HG02981 (cell line): ENCODE results near the gene TSC22D2.

Experiments
- ATAC-seq: cut with Tn5 transposase; IDR thresholded peaks from one replicate; pipeline ENCODE4 v1.9.1; 2021; ENCODE audit warnings: mild to moderate bottlenecking, moderate library complexity; ENCODE audit not compliant: unreplicated experiment

Gene TSC22D2

GRCh38 chr3:150384296-150385212 lies 23.5 kb upstream of the TSC22D2 start:
- peak; percentile 98 for ATAC-seq

GRCh38 chr3:150385296-150386242 lies 22.5 kb upstream of the TSC22D2 start:
- peak; percentile 34 for ATAC-seq

GRCh38 chr3:150388498-150389418 lies 19.3 kb upstream of the TSC22D2 start:
- no peak for ATAC-seq

- no peak for ATAC-seq
Observed at GRCh38 chr3:150390087-150390486, 18.0 kb upstream of the TSC22D2 start.

GRCh38 chr3:150391161-150391560 lies 16.9 kb upstream of the TSC22D2 start:
- ATAC-seq: no peak

- no peak for ATAC-seq
Observed at GRCh38 chr3:150393745-150394144, 14.4 kb upstream of the TSC22D2 start.

- ATAC-seq: no peak
Observed at GRCh38 chr3:150394606-150395005, 13.5 kb upstream of the TSC22D2 start.

GRCh38 chr3:150396491-150396890 lies 11.6 kb upstream of the TSC22D2 start:
- no peak for ATAC-seq

GRCh38 chr3:150396956-150397550 lies 11.0 kb upstream of the TSC22D2 start:
- ATAC-seq: no peak

- ATAC-seq: no peak
Observed at GRCh38 chr3:150399060-150399459, 9.0 kb upstream of the TSC22D2 start.

- ATAC-seq: no peak
Observed at GRCh38 chr3:150401285-150401684, 6.8 kb upstream of the TSC22D2 start.

GRCh38 chr3:150402217-150402616 lies 5.9 kb upstream of the TSC22D2 start:
- ATAC-seq: no peak

- ATAC-seq: no peak
Observed at GRCh38 chr3:150404023-150404422, 4.1 kb upstream of the TSC22D2 start.

- no peak for ATAC-seq
Observed at GRCh38 chr3:150407051-150407807, 869 bp upstream of the TSC22D2 start.

- peak; percentile 6 for ATAC-seq
Observed at GRCh38 chr3:150407808-150408220, 284 bp upstream of the TSC22D2 start.

GRCh38 chr3:150409125-150409511 lies 1.0 kb downstream of the TSC22D2 start:
- ATAC-seq: no peak

GRCh38 chr3:150409512-150410310 lies 1.6 kb downstream of the TSC22D2 start:
- ATAC-seq: peak; percentile 29

- ATAC-seq: no peak
Observed at GRCh38 chr3:150410311-150411105, 2.4 kb downstream of the TSC22D2 start.
